GM12892 (cell line): Measurements from ENCODE around the gene ABHD14A.
A peak's percentile ranks its signal among the peaks of the same experiment; 100 is the strongest.

Experiments used
- DNase-seq: peaks from one replicate; pipeline ENCODE4 v3.0.0; 2011; ENCODE audit not compliant: insufficient read length
- FAIRE-seq: peaks from 2 replicates; lab custom pipeline; 2011; peaks lifted over from hg19 to GRCh38; lab: Jason Lieb, UNC
- POLR2A ChIP-seq: IDR thresholded peaks from 2 replicates; pipeline ENCODE4 v1.6.1; 2011; ENCODE audit warnings: low read depth, low read length, control low read depth
- POLR2AphosphoS5 ChIP-seq: IDR thresholded peaks from 2 replicates; pipeline ENCODE4 v1.6.1; 2011; ENCODE audit warnings: low read depth, low read length, control low read depth
- TAF1 ChIP-seq: IDR thresholded peaks from 2 replicates; pipeline ENCODE4 v1.6.1; 2011; ENCODE audit warnings: low read depth, mild to moderate bottlenecking, control low read depth, low read length, borderline replicate concordance

ABHD14A gene

DNA sequence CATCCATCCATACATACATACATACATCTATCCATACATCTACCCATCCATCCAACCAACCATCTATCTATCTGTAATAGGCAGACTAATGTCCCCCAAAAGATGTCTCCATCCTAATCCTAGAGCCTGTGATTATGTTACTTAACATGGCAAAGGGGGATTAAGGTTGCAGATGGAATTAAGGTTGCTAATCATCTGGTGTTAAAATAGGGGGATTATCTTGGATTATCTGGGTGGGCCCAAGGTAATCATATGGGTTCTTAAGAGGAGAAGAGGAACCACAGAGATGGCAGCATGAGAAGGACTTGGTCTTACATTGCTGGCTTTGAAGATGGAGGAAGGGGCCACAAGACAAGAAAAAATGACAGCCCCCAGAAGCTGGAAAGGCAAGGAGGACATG, 35.6 kb downstream of the ABHD14A start:
- no peak for FAIRE-seq
- no peak for DNase-seq
- no peak for TF ChIP-seq POLR2A
- no peak for TF ChIP-seq POLR2AphosphoS5
- TF ChIP-seq TAF1: no peak

DNA sequence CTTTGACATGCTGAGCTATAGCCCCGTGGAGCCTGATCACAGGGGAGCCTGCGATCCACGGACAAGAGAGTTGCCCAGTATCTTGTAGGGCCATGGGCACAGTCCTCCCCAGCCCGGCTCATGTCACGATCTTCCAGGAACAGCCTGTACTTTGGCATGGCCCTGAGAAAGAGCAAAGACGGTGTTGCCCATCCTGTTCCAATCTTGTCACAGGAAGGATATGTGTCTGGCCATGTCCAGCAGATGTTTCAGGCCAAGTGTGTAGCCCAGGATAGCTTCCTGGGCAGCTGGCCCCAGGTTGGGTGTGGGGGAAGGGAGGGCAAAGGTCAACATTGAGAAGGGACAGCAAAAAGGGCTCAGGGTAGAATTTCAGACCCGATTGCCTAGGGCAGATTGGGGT, 37.8 kb downstream of the ABHD14A start:
- no peak for FAIRE-seq
- TF ChIP-seq POLR2A (no peak), TAF1 (no peak), POLR2AphosphoS5 (no peak)

DNA sequence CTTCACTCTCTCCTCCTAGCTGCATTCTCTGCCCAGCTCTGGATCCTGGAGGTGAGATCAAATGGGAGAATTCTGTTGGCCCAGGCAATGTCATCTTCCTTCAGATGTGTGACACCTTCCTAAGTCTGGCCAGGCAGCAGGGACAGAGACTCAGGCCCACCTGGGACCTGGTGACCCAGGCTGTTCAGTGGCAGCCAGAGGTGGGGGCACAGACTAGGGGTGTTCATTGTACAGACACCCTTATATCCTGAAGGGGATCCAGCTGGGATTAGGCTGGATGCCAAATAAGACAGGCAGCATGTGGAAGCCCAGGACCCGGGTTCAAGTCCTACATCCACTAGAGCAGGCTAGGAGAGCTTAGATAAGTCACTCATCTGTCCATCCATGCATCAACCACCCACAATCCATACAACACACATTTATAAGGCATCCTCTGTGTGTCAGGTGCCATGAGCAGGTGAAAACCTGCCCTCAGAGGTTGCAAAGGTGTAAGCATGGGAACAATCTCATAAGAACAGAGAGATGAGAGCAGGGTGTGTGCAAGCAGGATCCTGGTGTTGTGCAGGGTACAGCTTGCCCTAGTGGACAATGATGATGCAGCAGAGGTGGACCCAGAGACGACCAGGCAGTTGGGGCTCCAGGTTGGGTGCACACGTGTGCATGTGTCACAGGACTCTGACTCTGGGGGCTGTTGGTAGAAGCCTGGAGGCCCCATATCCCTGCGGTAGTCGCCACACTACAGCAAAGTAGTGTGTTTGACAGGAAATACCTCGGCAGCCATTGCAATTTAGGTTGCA, 39.1 kb downstream of the ABHD14A start:
- FAIRE-seq (no peak), DNase-seq (no peak)
- TF ChIP-seq POLR2AphosphoS5 (no peak), POLR2A (no peak), TAF1 (no peak)

More for the DNA sequence above, 37.8 kb downstream of the ABHD14A start:
- DNase-seq: no peak

DNA sequence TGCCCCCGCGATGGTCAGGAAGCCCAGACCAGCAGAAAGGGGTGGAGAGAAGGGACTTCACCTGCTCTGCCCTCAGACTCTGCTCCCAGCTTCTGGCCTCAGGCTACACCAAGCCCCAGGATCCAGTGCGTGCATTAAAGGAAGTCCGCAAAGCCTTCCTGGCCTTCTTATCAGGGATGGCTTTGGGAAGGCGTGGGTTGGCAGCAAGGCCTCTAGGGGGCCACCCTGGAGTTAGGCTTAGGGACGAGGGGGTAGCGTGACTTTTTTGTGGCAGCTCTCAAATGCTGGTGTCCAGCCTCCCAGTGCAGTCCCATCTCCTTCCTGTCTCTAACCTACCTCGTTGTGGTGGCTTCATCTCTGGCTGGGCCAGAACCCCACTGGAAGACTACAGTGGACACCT, 39.7 kb downstream of the ABHD14A start:
- no peak for DNase-seq
- TF ChIP-seq POLR2A (no peak), TAF1 (no peak), POLR2AphosphoS5 (no peak)
- FAIRE-seq: no peak

DNA sequence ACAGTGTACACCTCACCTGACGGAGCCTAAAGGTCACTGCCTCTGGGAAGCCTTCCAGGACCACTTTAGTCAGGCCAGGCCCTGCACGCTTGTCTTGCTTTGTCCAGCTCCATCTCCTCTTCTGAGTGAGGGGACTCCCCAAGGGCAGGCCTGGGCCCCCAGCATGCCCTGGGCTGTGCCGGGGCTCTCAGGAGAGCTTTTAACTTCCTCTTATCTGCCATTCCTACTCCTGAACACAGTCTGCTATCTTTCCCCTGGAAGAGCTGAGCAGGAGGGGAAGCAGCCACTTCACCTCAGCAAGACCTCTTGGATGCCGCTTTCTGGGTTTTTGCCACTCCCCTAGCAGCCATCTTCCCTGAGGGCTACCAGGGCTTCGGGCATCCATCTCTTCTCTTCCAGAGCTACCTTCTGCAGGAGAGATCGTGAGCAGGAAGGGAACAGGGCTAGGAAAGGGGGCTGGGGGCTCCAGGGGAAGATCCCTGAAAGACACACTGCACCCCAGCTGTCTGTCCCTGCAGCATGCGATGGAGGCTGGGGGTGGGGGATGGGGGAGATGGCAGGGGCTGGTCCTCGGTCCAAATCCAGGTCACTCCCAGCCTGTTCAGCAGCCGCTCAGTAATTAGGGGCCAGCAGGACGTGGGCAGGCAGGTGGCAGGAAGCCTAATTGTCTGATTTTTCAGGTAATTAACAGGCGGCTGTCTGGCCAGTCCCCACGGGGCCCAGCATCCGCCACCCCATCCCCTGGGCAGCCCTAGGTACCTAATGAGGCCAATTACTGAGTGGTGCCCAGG, 40.8 kb downstream of the ABHD14A start:
- FAIRE-seq (no peak), DNase-seq (no peak)
- TF ChIP-seq POLR2AphosphoS5 (no peak), TAF1 (0 out of 2 replicates have a peak, but pooled peaks have one; percentile 19)

DNA sequence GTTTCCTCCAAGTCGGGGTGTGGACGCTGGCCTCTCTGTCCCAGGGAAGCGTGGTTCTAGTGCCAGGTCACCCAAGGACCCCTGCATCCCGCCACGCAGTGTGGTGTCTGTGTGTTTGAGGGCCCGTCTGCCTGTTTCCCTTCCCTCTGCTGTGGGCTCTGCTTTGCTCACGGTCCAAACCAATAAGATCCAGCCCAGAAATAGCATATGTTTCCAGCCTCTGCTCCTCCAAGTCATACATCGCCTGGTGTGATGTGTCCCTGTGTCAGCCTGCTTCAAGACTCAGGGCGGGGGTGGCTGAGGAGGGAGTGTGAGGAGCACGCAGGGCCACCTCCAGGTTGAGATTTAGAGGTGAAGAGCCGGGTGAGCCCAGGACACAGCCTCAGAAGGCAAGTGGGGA, 42.7 kb downstream of the ABHD14A start:
- no peak for TF ChIP-seq POLR2AphosphoS5
- no peak for TF ChIP-seq TAF1
- TF ChIP-seq POLR2A: no peak
- DNase-seq: no peak
- FAIRE-seq: no peak

DNA sequence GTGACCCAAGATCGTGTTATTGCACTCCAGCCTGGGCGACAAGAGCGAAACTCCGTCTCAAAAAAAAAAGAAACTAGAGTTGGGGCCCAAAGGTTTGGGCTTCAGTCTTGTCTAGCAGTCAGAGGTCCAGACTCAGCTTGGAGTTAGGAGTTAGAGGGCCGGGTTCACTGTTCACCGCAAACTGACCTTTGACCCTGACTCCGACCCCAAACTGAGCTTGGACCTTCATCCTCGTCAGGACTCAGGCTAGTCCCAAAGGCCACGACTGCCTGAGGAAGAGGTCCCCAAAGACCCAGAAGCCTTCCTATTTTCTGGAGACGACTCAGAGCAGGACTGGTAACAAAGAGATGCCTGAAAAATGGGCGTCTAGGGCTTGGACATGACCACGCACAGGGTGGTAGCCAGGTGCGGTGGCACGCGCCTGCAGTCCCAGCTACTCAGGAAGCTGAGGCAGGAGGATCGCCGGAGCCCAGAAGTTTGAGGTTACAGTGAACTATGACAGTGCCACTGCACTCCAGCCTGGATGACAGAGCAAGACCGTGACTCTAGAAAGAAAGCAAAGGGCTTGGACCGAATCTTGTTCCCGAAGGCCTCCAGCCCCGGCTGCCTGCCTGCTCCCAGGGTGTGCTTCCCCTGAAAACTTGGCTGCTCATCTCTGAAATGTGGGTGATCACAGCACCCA, 43.6 kb downstream of the ABHD14A start:
- TF ChIP-seq TAF1: no peak
- TF ChIP-seq POLR2AphosphoS5: no peak
- no peak for TF ChIP-seq POLR2A
- FAIRE-seq: no peak
- no peak for DNase-seq

DNA sequence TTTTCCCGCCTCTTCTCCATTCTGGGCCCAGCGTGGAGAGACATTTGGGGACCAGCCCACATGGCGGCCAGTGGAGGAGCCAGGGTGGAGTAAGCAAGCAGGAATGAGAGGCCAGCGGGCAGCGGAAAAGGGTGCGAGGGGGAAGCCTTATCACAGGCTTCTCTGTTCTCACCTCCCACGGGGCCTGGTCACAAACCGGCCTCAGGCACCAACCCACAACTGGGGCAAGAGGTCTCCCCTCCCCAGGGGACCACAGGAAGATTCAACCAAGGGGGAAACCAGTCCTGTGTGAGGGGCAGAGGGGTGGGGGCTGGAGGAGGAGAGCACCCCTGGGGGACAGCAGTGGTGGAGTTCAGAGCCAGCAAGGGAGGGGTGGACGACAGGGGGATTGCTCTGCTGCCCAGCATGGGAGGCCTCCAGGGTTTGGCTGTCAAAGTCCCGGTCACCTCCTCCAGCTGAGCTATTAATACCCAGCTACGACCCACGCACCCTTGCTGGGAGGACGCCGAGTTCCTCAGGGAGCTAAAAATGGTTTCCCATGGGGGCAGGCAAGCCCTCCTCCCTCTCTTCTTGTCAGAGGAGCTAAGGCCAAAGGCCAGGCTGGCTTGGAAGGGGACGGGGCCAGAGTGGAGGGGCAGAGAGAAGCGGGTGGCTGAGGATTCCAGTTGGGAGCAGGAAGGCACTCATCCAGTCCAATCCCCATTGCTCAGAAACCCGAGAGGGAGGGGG, 44.7 kb downstream of the ABHD14A start:
- no peak for DNase-seq
- FAIRE-seq: no peak
- TF ChIP-seq POLR2AphosphoS5 (no peak), POLR2A (no peak), TAF1 (no peak)

DNA sequence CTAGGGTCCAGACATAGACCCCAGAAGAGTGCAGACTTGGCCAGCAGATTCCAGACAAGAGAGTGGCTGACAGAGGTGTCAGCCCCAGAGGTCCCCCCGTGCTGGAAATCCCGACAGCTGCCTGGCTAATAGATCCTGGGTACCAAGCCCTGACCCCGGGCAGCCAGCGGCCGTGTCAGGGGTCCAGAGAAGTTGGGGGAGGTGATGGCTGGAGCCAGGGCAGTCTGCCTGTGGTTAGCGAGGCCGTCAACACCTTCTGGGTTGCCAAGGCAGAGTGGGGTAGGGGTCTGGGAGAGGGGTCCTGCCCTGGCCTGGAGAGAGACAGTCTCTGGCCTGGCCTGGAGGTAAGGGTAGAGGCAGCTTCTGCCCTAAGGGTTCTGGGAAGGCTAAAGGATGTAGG, 45.9 kb downstream of the ABHD14A start:
- no peak for DNase-seq
- TF ChIP-seq TAF1: no peak
- no peak for TF ChIP-seq POLR2AphosphoS5
- no peak for TF ChIP-seq POLR2A
- no peak for FAIRE-seq

DNA sequence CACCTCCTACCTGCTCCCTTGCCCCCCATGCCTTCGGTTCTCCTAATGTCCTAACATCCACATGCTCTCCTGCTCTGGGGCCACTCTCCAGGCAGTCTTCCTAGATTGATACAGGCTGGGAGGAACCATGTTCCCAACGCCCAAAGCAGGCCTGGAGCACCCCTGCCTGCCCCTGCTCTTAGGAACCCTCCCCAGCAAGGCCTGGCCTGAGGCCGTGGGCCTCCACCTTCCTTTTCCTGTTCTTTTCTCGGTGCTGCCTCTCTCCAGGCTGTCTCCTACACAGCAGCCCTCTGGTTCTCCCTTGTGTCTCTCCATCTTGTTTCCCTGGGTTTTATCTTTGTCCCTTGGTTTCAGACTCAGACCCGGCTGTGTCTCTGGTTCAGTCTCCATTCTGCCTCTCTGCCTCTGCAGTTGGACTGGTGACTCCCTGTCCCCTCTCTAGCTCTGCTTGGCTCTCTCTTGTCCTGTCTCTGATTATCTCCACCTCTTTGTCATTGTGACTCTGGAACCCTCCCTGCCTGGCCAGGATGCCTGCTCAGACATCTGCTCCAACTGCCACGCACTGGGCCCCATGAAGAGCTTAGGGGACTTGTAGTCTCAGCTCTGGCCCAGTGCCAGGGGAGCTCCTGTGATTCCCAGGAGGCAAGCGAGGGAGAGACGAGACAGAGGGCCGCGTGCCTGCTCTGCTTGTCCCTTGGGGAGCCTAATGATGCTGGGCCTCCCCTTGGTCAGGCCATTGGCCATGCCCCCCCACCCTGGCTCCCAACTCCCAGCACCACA, 46.8 kb downstream of the ABHD14A start:
- FAIRE-seq (no peak), DNase-seq (no peak)
- TF ChIP-seq POLR2A (no peak), POLR2AphosphoS5 (no peak), TAF1 (no peak)
